ENCODE results near the gene ACACB. TPM values are rescaled to one million over a fixed set of nuclear protein-coding genes. Genes with fewer than 3 reads are reported as not detected.

Gene ACACB
- total RNA-seq, 3 donors from 2014 or later (not counting 1 experiment from before 2014, with no cell fraction given), result 4.1 to 14.3 (median 8.4) TPM

DNA sequence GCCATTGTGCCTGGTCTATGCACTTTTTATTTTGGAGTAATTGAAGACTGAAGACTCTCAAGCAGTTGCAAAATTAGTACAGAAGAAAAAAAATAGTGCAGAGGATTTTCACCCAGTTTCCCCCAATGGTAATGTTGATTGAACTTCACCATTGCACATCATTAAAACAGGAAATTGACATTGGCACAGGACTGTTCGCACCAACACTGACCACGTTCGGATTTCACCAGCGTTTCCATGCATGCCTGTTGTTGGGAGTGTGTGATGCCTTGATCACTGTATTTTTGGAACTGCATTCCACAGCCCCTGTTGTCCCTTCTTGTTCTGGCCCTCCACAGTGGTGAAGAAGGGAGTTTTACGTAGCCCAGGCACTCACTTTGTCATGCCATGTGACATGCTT is 125.5 kb downstream of the ACACB start:
- no peak overlapping the region for H3K27ac ChIP-seq (ENCODE audit: low read length)
- Mint-ChIP-seq H3K4me1 (no peaks in the 10 kb centered on the region), H3K9me3 (no peaks in the 10 kb centered on the region), H3K27ac (no peak overlapping the region), H3K4me3 (no peak overlapping the region), H3K27me3 (ENCODE audit: low read depth in 2 of 2) (no peaks in the 10 kb centered on the region), H3K36me3 (no peaks in the 10 kb centered on the region)
- H3K4me1 ChIP-seq (ENCODE audit: control insufficient read depth, insufficient read depth, low read length), result no peaks in the 10 kb centered on the region
- H3K4me3 ChIP-seq (ENCODE audit: low read length), result no peak overlapping the region
- ATAC-seq, result no peak
- intact Hi-C loops (cut with micrococcal nuclease), result no loop called here
- TF ChIP-seq, protein P1, sequence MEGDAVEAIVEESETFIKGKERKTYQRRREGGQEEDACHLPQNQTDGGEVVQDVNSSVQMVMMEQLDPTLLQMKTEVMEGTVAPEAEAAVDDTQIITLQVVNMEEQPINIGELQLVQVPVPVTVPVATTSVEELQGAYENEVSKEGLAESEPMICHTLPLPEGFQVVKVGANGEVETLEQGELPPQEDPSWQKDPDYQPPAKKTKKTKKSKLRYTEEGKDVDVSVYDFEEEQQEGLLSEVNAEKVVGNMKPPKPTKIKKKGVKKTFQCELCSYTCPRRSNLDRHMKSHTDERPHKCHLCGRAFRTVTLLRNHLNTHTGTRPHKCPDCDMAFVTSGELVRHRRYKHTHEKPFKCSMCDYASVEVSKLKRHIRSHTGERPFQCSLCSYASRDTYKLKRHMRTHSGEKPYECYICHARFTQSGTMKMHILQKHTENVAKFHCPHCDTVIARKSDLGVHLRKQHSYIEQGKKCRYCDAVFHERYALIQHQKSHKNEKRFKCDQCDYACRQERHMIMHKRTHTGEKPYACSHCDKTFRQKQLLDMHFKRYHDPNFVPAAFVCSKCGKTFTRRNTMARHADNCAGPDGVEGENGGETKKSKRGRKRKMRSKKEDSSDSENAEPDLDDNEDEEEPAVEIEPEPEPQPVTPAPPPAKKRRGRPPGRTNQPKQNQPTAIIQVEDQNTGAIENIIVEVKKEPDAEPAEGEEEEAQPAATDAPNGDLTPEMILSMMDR (IDR thresholded peaks at IDR 0.05), result no peak
- 99% methylated on average over 5 of the region's 5 CpGs for whole genome bisulfite sequencing (ENCODE audit: insufficient coverage)
- no peak for DNase-seq
- no peaks in the 10 kb centered on the region for H3K9me3 ChIP-seq (ENCODE audit: control insufficient read depth, insufficient read depth, low read length)
- no peaks in the 10 kb centered on the region for H3K27me3 ChIP-seq (ENCODE audit: control insufficient read depth, insufficient read depth, low read length)
- no peaks in the 10 kb centered on the region for H3K36me3 ChIP-seq (ENCODE audit: control insufficient read depth, insufficient read depth, low read length)

DNA sequence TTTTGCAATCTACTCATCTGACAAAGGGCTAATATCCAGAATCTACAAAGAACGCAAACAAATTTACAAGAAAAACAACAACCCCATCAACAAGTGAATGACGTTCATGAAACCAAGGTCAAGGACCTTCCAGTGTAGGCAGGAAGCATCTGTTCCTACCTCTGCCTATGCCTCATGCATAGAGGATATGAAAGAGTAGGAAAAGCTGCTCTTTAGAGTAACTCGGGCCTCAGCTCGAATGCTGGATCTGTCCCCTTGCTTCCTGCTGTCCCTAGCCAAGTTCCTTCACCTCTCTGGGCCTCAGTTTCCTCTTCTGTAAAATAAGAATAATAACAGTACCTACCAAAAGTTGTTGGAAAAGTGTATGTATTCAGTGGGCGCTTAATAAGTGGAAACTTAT is 127.7 kb downstream of the ACACB start:
- DNase-seq, result no peak
- H3K27me3 Mint-ChIP-seq (ENCODE audit: low read depth in 2 of 2), result no peaks in the 10 kb centered on the region
- 89% methylated on average over 5 of the region's 5 CpGs for WGBS (ENCODE audit: insufficient coverage)
- Histone ChIP-seq H3K36me3 (ENCODE audit: control insufficient read depth, insufficient read depth, low read length) (no peaks in the 10 kb centered on the region), H3K4me1 (ENCODE audit: control insufficient read depth, insufficient read depth, low read length) (no peaks in the 10 kb centered on the region), H3K27me3 (ENCODE audit: control insufficient read depth, insufficient read depth, low read length) (no peaks in the 10 kb centered on the region), H3K9me3 (ENCODE audit: control insufficient read depth, insufficient read depth, low read length) (no peaks in the 10 kb centered on the region), H3K4me3 (ENCODE audit: low read length) (no peak overlapping the region), H3K27ac (ENCODE audit: low read length) (no peak overlapping the region)
- TF ChIP-seq, protein P1 (IDR thresholded peaks at IDR 0.05), result no peak
- H3K9me3 Mint-ChIP-seq, result no peaks in the 10 kb centered on the region
- intact Hi-C loops (cut with micrococcal nuclease), result no loop called here
- H3K4me1 Mint-ChIP-seq, result no peaks in the 10 kb centered on the region
- H3K27ac Mint-ChIP-seq, result no peak overlapping the region
- no peak overlapping the region for H3K4me3 Mint-ChIP-seq
- ATAC-seq, result no peak
- no peaks in the 10 kb centered on the region for H3K36me3 Mint-ChIP-seq

DNA sequence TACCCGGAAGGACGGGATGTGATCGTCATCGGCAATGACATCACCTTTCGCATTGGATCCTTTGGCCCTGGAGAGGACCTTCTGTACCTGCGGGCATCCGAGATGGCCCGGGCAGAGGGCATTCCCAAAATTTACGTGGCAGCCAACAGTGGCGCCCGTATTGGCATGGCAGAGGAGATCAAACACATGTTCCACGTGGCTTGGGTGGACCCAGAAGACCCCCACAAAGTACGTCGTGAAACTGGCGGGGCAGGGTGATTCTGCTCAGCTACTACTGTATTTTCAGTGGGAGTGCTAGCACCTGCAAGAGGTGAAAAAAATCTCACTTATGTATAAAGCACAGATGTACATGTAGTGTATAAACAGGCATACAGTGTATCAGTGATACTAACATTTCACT is 129.8 kb downstream of the ACACB start:
- H3K27me3 Mint-ChIP-seq (ENCODE audit: low read depth in 2 of 2), result no peaks in the 10 kb centered on the region
- H3K27me3 ChIP-seq (ENCODE audit: control insufficient read depth, insufficient read depth, low read length), result no peaks in the 10 kb centered on the region
- intact Hi-C loops (cut with micrococcal nuclease), result no loop called here
- no peak overlapping the region for H3K4me3 Mint-ChIP-seq
- H3K9me3 ChIP-seq (ENCODE audit: control insufficient read depth, insufficient read depth, low read length), result no peaks in the 10 kb centered on the region
- no peak for DNase-seq
- no peaks in the 10 kb centered on the region for H3K36me3 ChIP-seq (ENCODE audit: control insufficient read depth, insufficient read depth, low read length)
- H3K27ac ChIP-seq (ENCODE audit: low read length), result no peak overlapping the region
- no peak overlapping the region for H3K27ac Mint-ChIP-seq
- ATAC-seq, result no peak
- H3K36me3 Mint-ChIP-seq, result no peaks in the 10 kb centered on the region
- 97% methylated on average over 15 of the region's 15 CpGs for WGBS (ENCODE audit: insufficient coverage)
- H3K4me1 Mint-ChIP-seq, result no peaks in the 10 kb centered on the region
- H3K4me1 ChIP-seq (ENCODE audit: control insufficient read depth, insufficient read depth, low read length), result no peaks in the 10 kb centered on the region
- TF ChIP-seq, protein P1 (IDR thresholded peaks at IDR 0.05), result no peak
- H3K4me3 ChIP-seq (ENCODE audit: low read length), result no peak overlapping the region
- no peaks in the 10 kb centered on the region for H3K9me3 Mint-ChIP-seq

GRCh38 chr12:109247831-109248654 is 131.7 kb downstream of the ACACB start:
- Mint-ChIP-seq H3K9me3 (no peaks in the 10 kb centered on the region), H3K27ac (no peak overlapping the region), H3K4me1 (no peaks in the 10 kb centered on the region), H3K36me3 (no peaks in the 10 kb centered on the region), H3K27me3 (ENCODE audit: low read depth in 2 of 2) (no peaks in the 10 kb centered on the region), H3K4me3 (no peak overlapping the region)
- no peaks in the 10 kb centered on the region for H3K27me3 ChIP-seq (ENCODE audit: control insufficient read depth, insufficient read depth, low read length)
- intact Hi-C loops (cut with micrococcal nuclease), result no loop called here
- no peak overlapping the region for H3K27ac ChIP-seq (ENCODE audit: low read length)
- no peaks in the 10 kb centered on the region for H3K4me1 ChIP-seq (ENCODE audit: control insufficient read depth, insufficient read depth, low read length)
- ATAC-seq, result no peak
- no peaks in the 10 kb centered on the region for H3K36me3 ChIP-seq (ENCODE audit: control insufficient read depth, insufficient read depth, low read length)
- WGBS (ENCODE audit: insufficient coverage), result 91% methylated on average over 9 of the region's 9 CpGs
- no peaks in the 10 kb centered on the region for H3K9me3 ChIP-seq (ENCODE audit: control insufficient read depth, insufficient read depth, low read length)
- no peak overlapping the region for H3K4me3 ChIP-seq (ENCODE audit: low read length)
- DNase-seq, result no peak
- TF ChIP-seq, protein P1 (IDR thresholded peaks at IDR 0.05), result no peak

Data from natural killer cell (primary cell).